CD1c-positive myeloid dendritic cell (primary cell): Measurements from ENCODE around the gene RAD23A.
A peak's percentile ranks its signal among the peaks of the same experiment; 100 is the strongest.

Experiments used
- DNase-seq: peaks from one replicate; pipeline ENCODE4 v3.0.0-alpha.2; 2016; ENCODE audit errors: extremely low spot score

Gene RAD23A

GRCh38 chr19:12984683-12985048, 39.0 kb downstream of the RAD23A start:
- no peak for DNase-seq

- DNase-seq: peak; percentile 19
Observed at GRCh38 chr19:12985049-12985776, 39.6 kb downstream of the RAD23A start.

GRCh38 chr19:12986726-12987125, 41.1 kb downstream of the RAD23A start:
- DNase-seq: no peak

GRCh38 chr19:12987190-12987589, 41.5 kb downstream of the RAD23A start:
- DNase-seq: no peak

GRCh38 chr19:12987781-12988180, 42.1 kb downstream of the RAD23A start:
- no peak for DNase-seq

- DNase-seq: no peak
Observed at GRCh38 chr19:12990431-12990830, 44.8 kb downstream of the RAD23A start.

- no peak for DNase-seq
Observed at GRCh38 chr19:12990853-12991252, 45.2 kb downstream of the RAD23A start.

- DNase-seq: no peak
Observed at GRCh38 chr19:12991296-12991695, 45.6 kb downstream of the RAD23A start.

- DNase-seq: no peak
Observed at GRCh38 chr19:12992729-12993128, 47.1 kb downstream of the RAD23A start.

GRCh38 chr19:12993562-12993961, 47.9 kb downstream of the RAD23A start:
- no peak for DNase-seq

- peak; percentile 67 for DNase-seq
Observed at GRCh38 chr19:12994701-12995595, 49.3 kb downstream of the RAD23A start, which contains the start of gene NFIX. Gene NFIX, plus strand, starts transcription at chr19:12995475. Its CDS starts 363 bp downstream, at chr19:12995838.

GRCh38 chr19:12995596-12996405, 50.1 kb downstream of the RAD23A start:
- peak; percentile 10 for DNase-seq

- peak; percentile 1 for DNase-seq
Observed at GRCh38 chr19:12996406-12997094, 50.9 kb downstream of the RAD23A start.

GRCh38 chr19:12997179-12997966, 51.7 kb downstream of the RAD23A start:
- DNase-seq: no peak

- DNase-seq: no peak
Observed at GRCh38 chr19:12997967-12998940, 52.6 kb downstream of the RAD23A start.

GRCh38 chr19:13001166-13001501, 55.5 kb downstream of the RAD23A start:
- no peak for DNase-seq

GRCh38 chr19:13001502-13002165, 56.0 kb downstream of the RAD23A start:
- DNase-seq: no peak

GRCh38 chr19:13002166-13002898, 56.7 kb downstream of the RAD23A start:
- DNase-seq: no peak
